NCI-H2081 (cell line): ENCODE measurements around the gene MYO7B.

Experiments
- DNase-seq, 2 experiments: peaks; one replicate each; lab custom pipeline; 2025; lab: John Stamatoyannopoulos, UW

Gene MYO7B

GRCh38 chr2:127663566-127664064 is 128.1 kb downstream of the MYO7B start:
- no peak for DNase-seq

GRCh38 chr2:127664065-127664894 is 128.8 kb downstream of the MYO7B start:
- no peak for DNase-seq

- no peak for DNase-seq
Measured at GRCh38 chr2:127664895-127665225, 129.4 kb downstream of the MYO7B start.

GRCh38 chr2:127665267-127665893 is 129.9 kb downstream of the MYO7B start:
- DNase-seq: no peak

- no peak for DNase-seq
Measured at GRCh38 chr2:127669056-127669455, 133.6 kb downstream of the MYO7B start.

- DNase-seq: no peak
Measured at GRCh38 chr2:127670055-127670956, 134.8 kb downstream of the MYO7B start.

GRCh38 chr2:127670957-127671290 is 135.4 kb downstream of the MYO7B start:
- DNase-seq: no peak

GRCh38 chr2:127671557-127672302 is 136.2 kb downstream of the MYO7B start:
- no peak for DNase-seq

GRCh38 chr2:127672341-127673224 is 137.1 kb downstream of the MYO7B start:
- no peak for DNase-seq

GRCh38 chr2:127673291-127674069 is 138.0 kb downstream of the MYO7B start:
- no peak for DNase-seq

GRCh38 chr2:127674241-127675209 is 139.0 kb downstream of the MYO7B start:
- DNase-seq: no peak

GRCh38 chr2:127675331-127676261 is 140.1 kb downstream of the MYO7B start, which contains the start of gene LIMS2:
TSS of gene LIMS2 (minus strand) at chr2:127675530. CDS start at chr2:127675024, 506 bp downstream.
- peak in 1 of 2 experiments; percentile 9 for DNase-seq

- DNase-seq: no peak
Measured at GRCh38 chr2:127676906-127677305, 141.4 kb downstream of the MYO7B start.

- DNase-seq: no peak
Measured at GRCh38 chr2:127678531-127678930, 143.0 kb downstream of the MYO7B start.

GRCh38 chr2:127678991-127679390 is 143.5 kb downstream of the MYO7B start:
- no peak for DNase-seq

- no peak for DNase-seq
Measured at GRCh38 chr2:127679680-127680361, 144.3 kb downstream of the MYO7B start.
